Osteoblast (primary cell): ENCODE data around the gene CFAP100. TPM values are rescaled to one million over a fixed set of nuclear protein-coding genes. Genes with fewer than 3 reads are reported as not detected.
A peak's percentile ranks its signal among the peaks of the same experiment; 100 is the strongest.

Source experiments
- DNase-seq: peaks from one replicate; pipeline ENCODE4 v3.0.0; 2011; ENCODE audit warnings: low spot score, mixed read lengths; ENCODE audit not compliant: insufficient read length; ENCODE audit errors: missing footprints
- H2AFZ ChIP-seq: 2 replicates; pipeline ENCODE4 v1.6.0; 2011; ENCODE audit warnings: mild to moderate bottlenecking, low read length
- H3K27ac ChIP-seq: 2 replicates; pipeline ENCODE4 v1.5.1; 2011; ENCODE audit warnings: mild to moderate bottlenecking, low read depth, low read length, moderate library complexity
- H3K27me3 ChIP-seq: 2 replicates; pipeline ENCODE4 v1.6.0; 2012; ENCODE audit warnings: mild to moderate bottlenecking, control low read depth, inconsistent platforms, low read length, moderate library complexity; ENCODE audit not compliant: insufficient read depth
- H3K36me3 ChIP-seq: 2 replicates; pipeline ENCODE4 v1.5.1; 2011; ENCODE audit warnings: mild to moderate bottlenecking, low read length, control low read depth, moderate library complexity; ENCODE audit not compliant: insufficient read depth
- H3K4me1 ChIP-seq: 2 replicates; pipeline ENCODE4 v1.5.1; 2011; ENCODE audit warnings: mild to moderate bottlenecking, low read length, control low read depth, moderate library complexity; ENCODE audit not compliant: insufficient read depth
- H3K4me2 ChIP-seq: 2 replicates; pipeline ENCODE4 v1.6.0; 2011; ENCODE audit warnings: mild to moderate bottlenecking, low read length; ENCODE audit not compliant: insufficient read depth
- H3K4me3 ChIP-seq: fragments of 200-600 bp; sonication (generic); 3 replicates; pipeline ENCODE4 v1.5.1; 2012; ENCODE audit warnings: mild to moderate bottlenecking, low read length, inconsistent platforms; ENCODE audit not compliant: insufficient read depth
- H3K79me2 ChIP-seq: 2 replicates; pipeline ENCODE4 v1.6.0; 2012; ENCODE audit warnings: mild to moderate bottlenecking, low read length, control low read depth, inconsistent platforms; ENCODE audit not compliant: insufficient read depth
- H3K9me3 ChIP-seq: 2 replicates; pipeline ENCODE4 v1.5.1; 2011; ENCODE audit warnings: low read depth, low read length, control low read depth
- H4K20me1 ChIP-seq: 2 replicates; pipeline ENCODE4 v1.6.0; 2012; ENCODE audit warnings: mild to moderate bottlenecking, low read length, control low read depth; ENCODE audit not compliant: insufficient read depth
- total RNA-seq: library from RNA; depleted of rRNA; stranded (reverse); fragments of >200 nt; gene quantifications from 2 replicates; pipeline ENCODE4 v1.2.3, GENCODE V29; 2012
- TF ChIP-seq, protein P1 (sequence below): IDR thresholded peaks from 2 replicates; pipeline ENCODE4 v1.5.1; 2011; ENCODE audit warnings: mild to moderate bottlenecking, low read depth, low read length, moderate library complexity; ENCODE audit errors: extremely low read depth

Gene CFAP100
- total RNA-seq, 1 donor: not detected

- TF ChIP-seq, protein P1, sequence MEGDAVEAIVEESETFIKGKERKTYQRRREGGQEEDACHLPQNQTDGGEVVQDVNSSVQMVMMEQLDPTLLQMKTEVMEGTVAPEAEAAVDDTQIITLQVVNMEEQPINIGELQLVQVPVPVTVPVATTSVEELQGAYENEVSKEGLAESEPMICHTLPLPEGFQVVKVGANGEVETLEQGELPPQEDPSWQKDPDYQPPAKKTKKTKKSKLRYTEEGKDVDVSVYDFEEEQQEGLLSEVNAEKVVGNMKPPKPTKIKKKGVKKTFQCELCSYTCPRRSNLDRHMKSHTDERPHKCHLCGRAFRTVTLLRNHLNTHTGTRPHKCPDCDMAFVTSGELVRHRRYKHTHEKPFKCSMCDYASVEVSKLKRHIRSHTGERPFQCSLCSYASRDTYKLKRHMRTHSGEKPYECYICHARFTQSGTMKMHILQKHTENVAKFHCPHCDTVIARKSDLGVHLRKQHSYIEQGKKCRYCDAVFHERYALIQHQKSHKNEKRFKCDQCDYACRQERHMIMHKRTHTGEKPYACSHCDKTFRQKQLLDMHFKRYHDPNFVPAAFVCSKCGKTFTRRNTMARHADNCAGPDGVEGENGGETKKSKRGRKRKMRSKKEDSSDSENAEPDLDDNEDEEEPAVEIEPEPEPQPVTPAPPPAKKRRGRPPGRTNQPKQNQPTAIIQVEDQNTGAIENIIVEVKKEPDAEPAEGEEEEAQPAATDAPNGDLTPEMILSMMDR: no peak
- Histone ChIP-seq H3K36me3 (no peaks in the 10 kb centered on the region), H3K4me1 (peaks cover 8% of the 10 kb centered on the region), H2AFZ (no peak overlapping the region), H3K4me2 (no peak overlapping the region), H3K27me3 (no peaks in the 10 kb centered on the region), H3K27ac (no peak overlapping the region), H4K20me1 (peaks cover 11% of the 10 kb centered on the region), H3K79me2 (peaks cover 12% of the 10 kb centered on the region), H3K4me3 (no peak overlapping the region), H3K9me3 (no peaks in the 10 kb centered on the region)
- peak; percentile 58 for DNase-seq
Measured at GRCh38 chr3:126478581-126479310, 84.0 kb downstream of the CFAP100 start.

- no peaks in the 10 kb centered on the region for H3K36me3 ChIP-seq
- no peak overlapping the region for H2AFZ ChIP-seq
- no peaks in the 10 kb centered on the region for H3K27me3 ChIP-seq
- H3K4me1 ChIP-seq: peaks cover 1% of the 10 kb centered on the region
- peaks cover 5% of the 10 kb centered on the region for H4K20me1 ChIP-seq
- no peaks in the 10 kb centered on the region for H3K9me3 ChIP-seq
- no peak overlapping the region for H3K4me2 ChIP-seq
- H3K79me2 ChIP-seq: peaks cover 5% of the 10 kb centered on the region
- no peak overlapping the region for H3K27ac ChIP-seq
- TF ChIP-seq, protein P1: no peak
- H3K4me3 ChIP-seq: no peak overlapping the region
- no peak for DNase-seq
Measured at GRCh38 chr3:126479642-126480041, 84.9 kb downstream of the CFAP100 start.

DNA sequence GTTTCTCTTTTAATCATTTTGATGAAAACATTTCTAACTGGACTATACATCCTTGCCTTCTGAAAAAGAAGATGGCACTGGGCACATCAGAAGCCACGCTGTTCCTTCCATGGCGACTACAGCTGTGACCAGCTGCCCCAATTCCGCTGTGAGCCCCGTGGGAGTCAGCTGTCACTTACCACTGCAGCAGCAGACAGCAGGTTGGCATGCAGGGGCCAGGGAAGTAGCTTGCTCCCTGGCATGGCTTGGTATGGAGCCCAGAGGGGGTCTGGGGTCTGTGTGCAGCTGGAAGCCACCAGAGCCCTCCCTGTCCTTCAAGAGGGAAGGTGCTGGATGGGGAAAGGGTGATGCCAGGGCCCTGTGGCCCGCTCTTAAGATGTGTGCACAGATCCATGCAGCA lies 85.5 kb downstream of the CFAP100 start:
- no peak overlapping the region for H3K4me2 ChIP-seq
- TF ChIP-seq, protein P1: no peak
- DNase-seq: no peak
- H3K79me2 ChIP-seq: no peaks in the 10 kb centered on the region
- no peak overlapping the region for H2AFZ ChIP-seq
- H4K20me1 ChIP-seq: no peaks in the 10 kb centered on the region
- H3K36me3 ChIP-seq: no peaks in the 10 kb centered on the region
- no peak overlapping the region for H3K27ac ChIP-seq
- H3K4me1 ChIP-seq: no peaks in the 10 kb centered on the region
- no peaks in the 10 kb centered on the region for H3K9me3 ChIP-seq
- no peak overlapping the region for H3K4me3 ChIP-seq
- H3K27me3 ChIP-seq: no peaks in the 10 kb centered on the region

GRCh38 chr3:126480861-126481260 lies 86.2 kb downstream of the CFAP100 start:
- Histone ChIP-seq H3K79me2 (no peaks in the 10 kb centered on the region), H2AFZ (no peak overlapping the region), H3K36me3 (no peaks in the 10 kb centered on the region)

More at GRCh38 chr3:126480861-126481260, 86.2 kb downstream of the CFAP100 start:
- H3K9me3 ChIP-seq: no peaks in the 10 kb centered on the region
- H3K4me1 ChIP-seq: no peaks in the 10 kb centered on the region
- TF ChIP-seq, protein P1: no peak
- no peak overlapping the region for H3K4me3 ChIP-seq
- H3K27ac ChIP-seq: no peak overlapping the region
- H3K27me3 ChIP-seq: no peaks in the 10 kb centered on the region
- H4K20me1 ChIP-seq: no peaks in the 10 kb centered on the region
- DNase-seq: no peak
- no peak overlapping the region for H3K4me2 ChIP-seq
